IPS-11a (cell line): ENCODE data around the gene F10.

Experiments
- H3K4me3 ChIP-seq: one replicate; pipeline ENCODE4 v1.5.1; 2013; ENCODE audit warnings: low read depth, low read length, control low read depth

Gene F10

GRCh38 chr13:113086031-113086750 lies 36.4 kb upstream of the F10 start:
- H3K4me3 ChIP-seq = no peak overlapping the region

DNA sequence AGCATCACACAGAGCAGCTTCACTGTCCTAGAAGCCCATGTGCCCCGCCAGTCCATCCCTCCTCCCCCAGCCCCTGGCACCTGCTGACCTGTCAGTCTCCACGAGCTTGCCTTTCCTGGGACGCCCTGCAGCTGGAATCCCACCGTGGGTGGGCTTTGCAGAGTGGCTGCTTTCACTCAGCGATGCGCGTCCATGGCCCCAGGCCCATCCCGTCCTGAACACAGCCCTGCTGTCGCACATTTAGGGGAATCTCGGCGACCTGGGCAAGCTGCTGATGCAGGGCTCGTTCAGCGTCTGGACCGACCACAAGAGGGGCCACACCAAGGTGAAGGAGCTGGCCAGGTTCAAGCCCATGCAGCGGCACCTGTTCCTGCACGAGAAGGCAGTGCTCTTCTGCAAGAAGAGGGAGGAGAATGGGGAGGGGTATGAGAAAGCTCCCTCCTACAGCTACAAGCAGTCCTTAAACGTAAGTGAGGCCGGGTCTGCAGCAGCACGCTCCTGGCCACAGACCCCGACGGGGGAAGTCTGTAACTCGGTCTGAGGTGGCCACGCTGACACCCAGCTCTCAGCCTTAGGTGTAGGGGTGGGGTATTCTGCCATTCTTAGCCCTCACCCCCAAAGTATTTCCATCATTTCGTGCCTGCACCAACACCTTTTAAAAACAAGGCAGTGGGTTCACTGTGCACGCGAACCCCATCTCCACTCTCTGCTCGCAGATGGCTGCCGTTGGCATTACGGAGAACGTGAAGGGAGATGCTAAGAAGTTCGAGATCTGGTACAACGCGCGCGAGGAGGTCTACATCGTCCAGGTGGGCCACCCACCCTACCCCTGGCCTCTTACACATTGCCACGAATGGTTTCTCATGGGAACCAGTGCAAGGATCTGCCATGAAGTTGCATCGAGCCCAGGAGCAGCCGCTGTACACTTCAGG lies 35.3 kb upstream of the F10 start:
- H3K4me3 ChIP-seq = no peak overlapping the region

DNA sequence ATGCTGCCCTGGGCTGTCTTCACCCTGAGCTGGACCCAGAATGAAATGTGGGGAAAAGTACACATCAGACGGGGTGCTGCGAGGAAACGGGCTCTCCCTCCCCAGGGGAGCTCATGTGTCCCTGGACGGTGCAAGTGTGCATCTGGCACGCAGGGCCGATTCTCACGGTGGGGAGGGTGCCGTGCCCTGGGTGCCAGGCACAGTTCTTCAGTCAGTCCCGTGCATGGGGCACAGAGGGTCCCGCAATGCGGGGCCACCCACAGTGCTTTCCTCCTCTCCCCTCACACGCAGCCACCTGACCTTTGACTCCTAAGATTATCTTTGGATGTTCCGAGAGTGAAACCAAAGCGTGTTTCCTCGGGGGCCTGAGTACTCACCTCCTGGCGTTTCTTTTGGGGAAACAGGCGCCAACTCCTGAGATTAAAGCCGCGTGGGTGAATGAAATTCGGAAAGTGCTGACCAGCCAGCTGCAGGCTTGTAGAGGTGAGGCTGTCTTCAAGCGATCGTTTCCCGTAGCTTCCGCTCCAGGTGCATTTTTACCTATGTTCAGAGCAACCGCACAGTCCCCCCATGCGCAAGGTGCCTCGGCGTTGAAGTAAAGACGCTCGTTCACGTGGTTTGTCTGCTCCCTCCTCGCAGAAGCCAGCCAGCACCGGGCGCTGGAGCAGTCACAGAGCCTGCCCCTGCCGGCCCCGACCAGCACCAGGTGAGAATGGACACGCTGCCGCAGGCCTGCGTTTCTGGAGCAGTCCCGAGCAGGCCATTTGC lies 34.5 kb upstream of the F10 start:
- no peak overlapping the region for H3K4me3 ChIP-seq

DNA sequence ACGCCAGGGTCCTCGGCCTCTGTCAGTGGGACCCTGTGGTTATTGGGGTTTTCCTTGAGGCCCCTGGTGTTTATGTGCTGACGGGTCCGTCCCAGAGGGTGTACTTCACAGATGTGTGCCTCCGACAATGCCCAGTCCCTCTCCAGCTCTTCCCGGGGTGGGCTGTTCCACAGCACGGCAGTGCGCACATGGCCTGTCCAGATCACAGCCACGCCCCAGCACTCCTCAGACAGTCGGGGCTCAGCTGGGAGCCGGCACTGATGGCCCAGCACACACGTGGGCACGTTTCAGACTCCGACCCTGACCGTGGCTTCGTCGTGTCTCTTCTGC lies 33.9 kb upstream of the F10 start:
- no peak overlapping the region for H3K4me3 ChIP-seq

- no peak overlapping the region for H3K4me3 ChIP-seq
Observed at GRCh38 chr13:113089693-113090414, 32.7 kb upstream of the F10 start.

GRCh38 chr13:113090415-113090770 lies 32.2 kb upstream of the F10 start:
- no peak overlapping the region for H3K4me3 ChIP-seq

- H3K4me3 ChIP-seq = no peak overlapping the region
Observed at GRCh38 chr13:113090806-113091205, 31.8 kb upstream of the F10 start.

DNA sequence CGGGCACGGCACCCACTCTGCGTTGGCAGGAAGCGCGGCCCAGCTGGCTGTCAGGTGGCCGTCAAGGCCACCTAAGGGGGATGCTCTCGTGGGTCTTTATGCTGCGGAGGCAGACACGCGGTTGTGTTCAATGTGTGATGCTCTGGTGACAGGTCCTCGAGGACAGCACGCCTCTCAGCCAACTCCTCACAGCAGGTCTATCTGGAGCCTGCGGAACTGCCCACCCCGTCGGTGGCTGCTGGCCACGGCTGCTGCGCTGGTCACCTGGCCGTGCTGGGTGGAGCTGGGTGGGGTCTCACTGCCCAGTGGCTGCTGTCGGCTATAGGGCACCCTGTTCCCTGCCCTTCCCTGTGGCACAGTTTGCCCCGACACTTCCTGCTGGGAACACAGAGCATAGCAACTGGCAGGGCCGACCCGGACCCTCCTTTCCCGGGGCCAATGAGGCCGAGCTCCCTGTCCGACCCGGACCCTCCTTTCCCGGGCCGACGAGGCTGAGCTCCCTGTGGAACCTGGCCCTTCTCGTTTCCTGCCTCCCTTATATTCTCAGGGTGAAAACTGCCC lies 31.3 kb upstream of the F10 start:
- no peak overlapping the region for H3K4me3 ChIP-seq

GRCh38 chr13:113091891-113092775 lies 30.5 kb upstream of the F10 start:
- H3K4me3 ChIP-seq = no peak overlapping the region

DNA sequence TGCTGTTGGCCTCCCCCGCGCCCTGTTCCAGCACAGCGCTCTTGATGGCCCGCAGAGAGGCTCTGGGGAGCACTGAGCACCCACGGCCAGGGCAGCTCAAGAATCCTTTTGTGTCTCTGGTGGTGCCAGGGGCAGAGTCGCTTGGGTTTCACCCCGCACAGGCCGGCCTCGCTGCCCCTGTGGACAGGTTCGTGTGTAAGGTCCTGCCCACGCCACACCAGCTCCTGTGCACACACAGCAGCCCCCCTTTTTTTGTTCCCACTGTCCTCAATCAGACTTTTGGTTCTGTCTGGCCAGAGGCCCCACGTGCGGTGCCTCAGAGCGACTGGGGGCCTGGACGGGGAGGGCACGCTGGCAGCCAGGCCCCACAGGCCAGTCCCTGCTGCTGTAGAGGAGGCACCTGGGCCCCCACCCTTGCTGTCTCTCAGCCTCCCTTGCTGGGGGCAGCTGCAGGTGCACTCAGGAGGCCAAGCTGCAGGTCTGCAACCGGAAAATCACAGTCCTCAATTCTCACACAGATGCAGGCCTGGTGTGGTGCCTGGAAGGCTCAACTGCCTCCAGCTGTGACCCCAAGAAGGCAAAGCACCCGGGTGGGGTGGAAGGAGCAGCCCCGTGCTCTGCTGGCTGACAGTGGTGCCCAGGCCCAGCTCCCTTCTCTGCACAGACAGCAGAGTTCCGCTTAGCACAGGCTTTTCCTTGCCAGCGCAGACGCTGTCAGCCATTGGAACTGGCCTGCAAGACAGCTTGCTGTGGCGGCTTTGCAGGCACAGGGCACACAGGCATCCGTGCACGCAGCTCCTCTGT lies 29.6 kb upstream of the F10 start:
- H3K4me3 ChIP-seq = no peak overlapping the region

DNA sequence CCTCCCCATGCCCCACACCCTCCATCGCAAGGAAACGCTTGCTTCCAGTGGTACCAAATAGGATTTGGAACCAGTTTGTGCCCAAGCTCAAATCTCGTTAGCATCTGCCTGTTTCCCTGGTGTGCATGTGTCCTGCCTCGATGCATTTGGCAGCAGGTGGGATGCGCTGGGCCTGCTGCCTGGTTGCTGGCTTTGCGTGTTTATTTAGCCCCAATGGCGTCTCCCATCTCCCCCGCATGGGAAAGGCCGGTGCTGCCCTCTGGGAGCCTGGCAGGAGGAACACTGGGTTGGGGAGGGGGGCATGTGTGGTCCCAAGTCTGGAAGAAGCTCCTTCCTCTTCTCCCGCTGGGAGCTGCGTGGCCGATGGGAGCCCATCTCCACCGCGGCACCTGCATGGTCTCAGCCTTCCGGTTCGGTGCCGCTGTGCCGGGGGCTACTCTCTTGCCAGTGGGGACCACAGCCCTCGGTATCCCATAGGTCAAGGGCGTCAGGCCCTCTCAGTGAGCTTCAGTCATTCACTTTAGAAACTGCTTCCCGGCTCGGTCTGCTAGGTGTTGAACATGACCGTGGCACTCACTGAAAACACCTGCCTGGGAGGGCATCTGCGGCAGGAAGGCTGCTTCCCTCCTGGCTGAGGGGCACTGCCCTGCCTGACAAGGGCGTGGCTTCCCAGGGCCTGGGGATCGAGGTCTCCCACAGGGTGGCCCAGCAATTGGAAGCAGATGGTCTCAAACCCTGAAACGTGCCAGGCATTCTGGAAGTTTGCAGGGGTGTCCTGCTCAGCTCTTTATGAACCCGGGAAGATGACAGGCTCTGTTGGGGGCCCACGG lies 28.8 kb upstream of the F10 start:
- no peak overlapping the region for H3K4me3 ChIP-seq

DNA sequence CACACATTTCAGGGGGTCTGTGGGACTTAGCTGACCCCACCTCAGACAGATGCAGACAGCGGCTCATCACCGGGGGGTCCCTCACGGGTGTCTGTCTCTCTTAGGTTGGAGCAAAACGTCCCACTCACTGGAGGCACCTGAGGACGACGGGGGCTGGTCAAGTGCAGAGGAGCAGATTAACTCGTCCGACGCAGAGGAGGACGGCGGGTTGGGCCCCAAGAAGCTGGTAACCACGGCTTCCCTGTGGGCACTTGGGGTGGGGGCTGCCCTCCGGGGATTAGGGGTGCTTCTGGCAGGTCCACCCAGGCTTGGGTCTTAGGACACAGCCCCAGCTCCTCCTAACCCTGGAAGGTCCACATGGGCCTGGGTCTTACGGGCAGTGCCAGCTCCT lies 28.2 kb upstream of the F10 start:
- no peak overlapping the region for H3K4me3 ChIP-seq

DNA sequence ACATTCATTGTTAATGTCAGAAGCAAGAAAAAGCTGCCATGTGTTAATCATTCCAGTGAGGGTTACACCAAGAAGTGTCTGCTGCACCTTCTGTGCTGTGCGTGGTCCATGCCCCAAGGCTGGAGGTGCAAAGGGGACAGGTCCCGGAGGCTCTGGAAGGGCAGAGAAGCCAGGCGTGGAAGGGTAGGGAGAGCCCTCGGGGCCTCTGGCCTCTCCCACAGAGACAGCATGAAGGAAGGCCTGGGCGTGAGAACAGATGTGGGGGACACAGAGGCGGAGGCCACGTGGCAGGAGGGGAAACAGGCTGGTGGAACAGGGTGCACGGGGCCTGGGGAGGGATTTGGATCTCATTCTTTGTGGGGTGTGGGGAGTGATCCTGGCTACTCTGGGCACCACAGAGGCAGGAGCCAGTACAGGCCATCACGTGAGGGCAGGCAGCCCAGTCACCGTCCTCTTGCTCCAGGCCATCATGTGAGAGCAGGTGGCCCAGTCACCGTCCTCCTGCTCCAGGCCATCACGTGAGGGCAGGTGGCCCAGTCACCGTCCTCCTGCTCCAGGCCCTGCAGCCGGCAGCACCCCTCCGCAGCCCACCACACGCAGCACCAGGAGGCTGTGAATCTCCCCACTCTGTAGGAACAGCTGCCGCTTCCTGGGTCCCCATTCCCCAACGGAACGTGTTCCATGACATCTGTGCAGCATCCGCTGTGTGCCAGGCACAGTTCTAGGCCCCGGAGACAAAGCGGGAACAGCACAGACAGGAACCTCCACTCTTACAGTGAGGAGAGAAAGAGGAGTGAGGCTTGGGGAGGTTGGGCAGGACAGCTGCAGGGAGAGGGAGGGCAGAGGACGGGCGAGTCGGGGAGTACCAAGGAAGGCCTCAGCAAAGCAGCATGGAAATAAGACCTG lies 27.2 kb upstream of the F10 start:
- no peak overlapping the region for H3K4me3 ChIP-seq

DNA sequence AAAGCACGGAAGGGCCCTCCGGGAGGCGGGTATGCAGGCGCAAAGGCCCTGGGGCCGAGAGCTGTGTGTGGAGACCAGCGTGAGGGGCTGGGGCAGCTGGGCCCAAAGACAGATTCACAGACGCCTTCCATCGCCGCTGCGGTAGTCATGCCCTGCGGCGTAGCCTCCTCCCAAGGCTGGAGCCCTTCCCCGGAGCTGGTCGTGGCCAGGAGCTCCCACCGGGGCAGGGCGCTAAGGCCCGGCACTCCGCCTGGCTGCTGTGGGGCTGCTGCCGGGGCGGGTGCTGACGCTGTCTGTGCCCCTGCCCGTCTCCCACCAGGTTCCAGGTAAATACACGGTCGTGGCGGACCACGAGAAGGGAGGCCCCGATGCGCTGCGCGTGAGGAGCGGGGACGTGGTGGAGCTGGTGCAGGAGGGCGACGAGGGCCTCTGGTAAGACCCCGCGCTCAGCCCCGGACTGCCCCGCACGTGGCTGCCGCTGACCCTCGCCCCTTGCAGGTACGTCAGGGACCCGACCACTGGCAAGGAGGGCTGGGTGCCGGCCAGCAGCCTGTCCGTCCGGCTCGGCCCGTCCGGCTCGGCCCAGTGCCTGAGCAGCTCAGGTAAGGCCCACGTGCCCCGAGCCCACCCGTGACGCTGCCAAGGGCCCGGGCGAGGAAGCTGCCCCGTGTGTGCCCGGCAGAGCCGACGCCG lies 26.4 kb upstream of the F10 start:
- H3K4me3 ChIP-seq = no peak overlapping the region

- H3K4me3 ChIP-seq = no peak overlapping the region
Observed at GRCh38 chr13:113096745-113097305, 25.8 kb upstream of the F10 start.

- no peak overlapping the region for H3K4me3 ChIP-seq
Observed at GRCh38 chr13:113097651-113098050, 24.9 kb upstream of the F10 start.
